OCI-LY3 (cell line): ENCODE results near the gene RAD51B.
A peak's percentile ranks its signal among the peaks of the same experiment; 100 is the strongest.

Experiments used
- H2AFZ ChIP-seq: fragments of 200-600, 300-600 bp; shearing (Covaris generic); 2 replicates; pipeline ENCODE4 v1.6.0; 2014; ENCODE audit warnings: antibody characterized with exemption, low read depth, low read length
- H3K27ac ChIP-seq: fragments of 200-600, 300-600 bp; sonication (generic); 2 replicates; pipeline ENCODE4 v1.5.1; 2014; ENCODE audit warnings: mild to moderate bottlenecking, low read length, moderate library complexity, mixed read lengths
- H3K27me3 ChIP-seq: fragments of 200-600, 300-600 bp; sonication (generic); 2 replicates; pipeline ENCODE4 v1.6.1; 2014; ENCODE audit warnings: low read depth, low read length, mixed read lengths
- H3K36me3 ChIP-seq: fragments of 200-600, 300-600 bp; sonication (generic); replicated peaks from 2 replicates; pipeline ENCODE3; 2014; ENCODE audit warnings: low read depth, low read length, mixed read lengths
- H3K4me1 ChIP-seq: fragments of 300-600, 200-600 bp; sonication (generic); 2 replicates; pipeline ENCODE4 v1.6.1; 2014; ENCODE audit warnings: low read length, mixed read lengths
- H3K4me2 ChIP-seq: fragments of 200-600, 300-600 bp; sonication (generic); 2 replicates; pipeline ENCODE4 v1.6.1; 2014; ENCODE audit warnings: low read length, mixed read lengths
- H3K4me3 ChIP-seq: fragments of 300-600, 200-600 bp; sonication (generic); 2 replicates; pipeline ENCODE4 v1.5.1; 2014; ENCODE audit warnings: antibody characterized with exemption, mild to moderate bottlenecking, low read length, moderate library complexity
- H3K79me2 ChIP-seq: fragments of 300-600, 200-600 bp; shearing (Covaris generic); 2 replicates; pipeline ENCODE4 v1.6.1; 2014; ENCODE audit warnings: mild to moderate bottlenecking, low read length, mixed read lengths
- H3K9ac ChIP-seq: fragments of 300-600, 200-600 bp; shearing (Covaris generic); 2 replicates; pipeline ENCODE4 v1.6.0; 2014; ENCODE audit warnings: mild to moderate bottlenecking, low read length, moderate library complexity
- H3K9me3 ChIP-seq: fragments of 200-600, 300-600 bp; shearing (Covaris generic); 2 replicates; pipeline ENCODE4 v1.6.1; 2014; ENCODE audit warnings: low read length, mixed read lengths; ENCODE audit not compliant: insufficient read depth
- H4K20me1 ChIP-seq: fragments of 200-600, 300-600 bp; sonication (generic); 2 replicates; pipeline ENCODE4 v1.6.1; 2016; ENCODE audit warnings: low read length, mixed read lengths; ENCODE audit not compliant: insufficient read depth
- CTCF ChIP-seq: fragments of 200-600, 300-600 bp; sonication (generic); IDR thresholded peaks from 2 replicates; pipeline ENCODE4 v1.5.1; 2014; ENCODE audit warnings: antibody characterized with exemption, low read length, low read depth
- EZH2phosphoT487 ChIP-seq: fragments of 200-600 bp; shearing (Covaris generic); IDR thresholded peaks from 2 replicates; pipeline ENCODE4 v1.6.1; 2018; ENCODE audit warnings: antibody characterized with exemption, mixed run types, low read depth

The RAD51B gene

GRCh38 chr14:68291820-68292219 is 472.2 kb downstream of the RAD51B start:
- Histone ChIP-seq H2AFZ (no peak overlapping the region), H3K9me3 (no peaks in the 10 kb centered on the region), H3K36me3 (peaks cover 2% of the 10 kb centered on the region), H3K79me2 (no peaks in the 10 kb centered on the region), H3K27me3 (no peaks in the 10 kb centered on the region), H3K4me2 (no peak overlapping the region), H4K20me1 (no peaks in the 10 kb centered on the region), H3K4me1 (peaks cover 28% of the 10 kb centered on the region), H3K27ac (no peak overlapping the region), H3K4me3 (no peak overlapping the region), H3K9ac (no peak overlapping the region)
- TF ChIP-seq CTCF (no peak), EZH2phosphoT487 (no peak)

- Histone ChIP-seq H3K36me3 (peaks cover 3% of the 10 kb centered on the region), H3K79me2 (no peaks in the 10 kb centered on the region), H3K9me3 (no peaks in the 10 kb centered on the region), H3K4me2 (peak overlapping the region; percentile 54), H3K27ac (no peak overlapping the region), H3K4me3 (no peak overlapping the region), H3K4me1 (peaks cover 28% of the 10 kb centered on the region), H3K27me3 (no peaks in the 10 kb centered on the region), H3K9ac (no peak overlapping the region; the same call in 1 of the 2 replicates), H4K20me1 (no peaks in the 10 kb centered on the region), H2AFZ (no peak overlapping the region)
- TF ChIP-seq CTCF (no peak), EZH2phosphoT487 (no peak)
Observed at GRCh38 chr14:68292441-68293215, 473.0 kb downstream of the RAD51B start.

- Histone ChIP-seq H3K9ac (no peak overlapping the region; the same call in 1 of the 2 replicates), H2AFZ (no peak overlapping the region), H3K9me3 (no peaks in the 10 kb centered on the region), H4K20me1 (no peaks in the 10 kb centered on the region), H3K79me2 (no peaks in the 10 kb centered on the region), H3K4me2 (peak overlapping the region; percentile 54), H3K27me3 (no peaks in the 10 kb centered on the region), H3K4me3 (peak overlapping the region; percentile 8), H3K27ac (no peak overlapping the region; the same call in 1 of the 2 replicates), H3K36me3 (peaks cover 3% of the 10 kb centered on the region), H3K4me1 (peaks cover 20% of the 10 kb centered on the region)
- no peak for TF ChIP-seq CTCF
- TF ChIP-seq EZH2phosphoT487 = no peak
Observed at GRCh38 chr14:68293404-68293803, 473.8 kb downstream of the RAD51B start.

- H3K4me2 ChIP-seq = no peak overlapping the region
Observed at GRCh38 chr14:68295316-68295816, 475.8 kb downstream of the RAD51B start.

More at GRCh38 chr14:68295316-68295816, 475.8 kb downstream of the RAD51B start:
- Histone ChIP-seq H3K79me2 (no peaks in the 10 kb centered on the region), H3K27me3 (no peaks in the 10 kb centered on the region), H2AFZ (no peak overlapping the region), H3K36me3 (peaks cover 3% of the 10 kb centered on the region), H3K4me1 (peaks cover 16% of the 10 kb centered on the region), H4K20me1 (no peaks in the 10 kb centered on the region), H3K27ac (no peak overlapping the region), H3K4me3 (no peak overlapping the region), H3K9ac (no peak overlapping the region), H3K9me3 (no peaks in the 10 kb centered on the region)
- TF ChIP-seq EZH2phosphoT487 = no peak
- TF ChIP-seq CTCF = no peak
